ENCODE data around the gene RRM2. TPM values are rescaled to one million over a fixed set of nuclear protein-coding genes. Genes with fewer than 3 reads are reported as not detected.

The RRM2 gene
- total RNA-seq, 1 donor from 2014 or later, result 5.6 TPM

GRCh38 chr2:10151462-10151861 is 28.9 kb downstream of the RRM2 start:
- DNase-seq (ENCODE audit: low read depth in 2 of 2), result no peak

- DNase-seq (ENCODE audit: low read depth in 2 of 2), result no peak
Measured at GRCh38 chr2:10157293-10157692, 34.8 kb downstream of the RRM2 start.

DNA sequence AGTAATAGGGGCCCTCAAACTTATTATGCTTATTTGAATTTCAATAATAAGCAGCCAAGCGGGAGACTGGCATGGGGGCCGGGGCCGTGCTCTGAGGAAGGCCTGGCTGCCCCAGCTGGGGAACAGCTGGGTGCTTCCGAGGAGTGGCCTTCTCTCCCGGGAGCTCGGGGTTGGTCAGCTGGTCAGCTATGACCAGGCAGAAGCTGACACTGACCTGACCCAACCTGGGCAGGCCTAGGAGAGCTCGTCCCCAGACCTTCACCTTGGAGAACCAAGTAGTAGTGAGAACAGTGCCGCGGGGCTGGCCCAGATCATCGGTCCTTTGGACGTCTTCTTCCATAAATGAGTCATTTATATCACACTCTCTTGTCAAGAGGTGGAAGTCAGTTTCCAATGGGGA is 36.1 kb downstream of the RRM2 start:
- DNase-seq (ENCODE audit: low read depth in 2 of 2), result no peak

DNA sequence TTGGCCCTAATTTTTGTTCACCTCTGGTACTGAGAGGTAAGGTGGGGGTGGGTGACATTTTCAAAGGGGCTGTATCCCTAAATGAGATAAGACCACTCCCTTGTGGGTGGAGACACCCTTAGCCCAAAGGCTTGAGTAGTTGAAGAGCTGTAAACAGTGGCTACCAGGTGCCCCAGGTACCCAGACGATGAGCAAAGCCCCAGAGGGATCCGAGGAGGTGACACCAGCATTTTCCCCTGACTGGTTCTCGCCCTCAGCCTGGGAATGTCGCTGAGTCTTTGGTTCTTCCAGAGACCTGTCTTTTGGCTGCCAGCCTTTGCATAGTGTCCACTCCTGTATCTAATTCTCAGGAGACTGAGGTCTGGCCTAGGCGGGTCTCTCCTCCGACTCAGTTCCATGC is 36.5 kb downstream of the RRM2 start:
- no peak for DNase-seq (ENCODE audit: low read depth in 2 of 2)

DNA sequence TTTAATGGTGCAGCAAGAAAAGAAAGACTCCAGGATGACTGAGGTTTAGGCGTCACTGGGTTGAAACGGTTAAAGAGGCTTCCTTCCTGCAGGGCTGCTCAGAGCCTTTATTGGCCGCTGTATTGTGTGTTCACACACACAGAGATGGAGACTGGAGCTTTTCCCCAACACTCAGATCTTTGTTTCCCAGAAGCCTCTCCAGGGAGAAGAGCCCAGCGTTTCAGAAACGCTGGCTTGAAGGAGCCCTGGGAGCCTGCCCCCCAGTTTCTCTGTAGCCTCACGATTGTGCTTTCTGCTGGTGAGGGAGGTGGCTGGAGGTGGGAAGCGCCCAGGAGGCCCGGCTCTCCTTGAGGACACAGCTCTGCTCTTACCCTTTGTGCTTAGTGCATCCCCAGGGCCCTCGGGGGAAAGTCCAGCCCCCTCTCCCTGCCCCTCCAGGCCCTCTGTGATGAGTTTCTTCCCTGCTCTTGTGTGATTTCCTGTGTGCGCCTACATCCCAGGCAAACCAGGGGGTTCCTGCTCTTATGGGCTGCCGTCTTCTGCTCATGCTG is 37.1 kb downstream of the RRM2 start:
- peak; percentile 42 to 56 for DNase-seq (ENCODE audit: low read depth in 2 of 2)

- no peak for DNase-seq (ENCODE audit: low read depth in 2 of 2)
Measured at GRCh38 chr2:10160203-10160955, 37.8 kb downstream of the RRM2 start.

- peak; percentile 86 to 93 for DNase-seq (ENCODE audit: low read depth in 2 of 2)
Measured at GRCh38 chr2:10161206-10161931, 38.8 kb downstream of the RRM2 start.

- DNase-seq (ENCODE audit: low read depth in 2 of 2), result peak; percentile 60 to 83
Measured at GRCh38 chr2:10161961-10162441, 39.5 kb downstream of the RRM2 start.

GRCh38 chr2:10162586-10163497 is 40.3 kb downstream of the RRM2 start:
- DNase-seq (ENCODE audit: low read depth in 2 of 2), result peak; percentile 37 to 67

DNA sequence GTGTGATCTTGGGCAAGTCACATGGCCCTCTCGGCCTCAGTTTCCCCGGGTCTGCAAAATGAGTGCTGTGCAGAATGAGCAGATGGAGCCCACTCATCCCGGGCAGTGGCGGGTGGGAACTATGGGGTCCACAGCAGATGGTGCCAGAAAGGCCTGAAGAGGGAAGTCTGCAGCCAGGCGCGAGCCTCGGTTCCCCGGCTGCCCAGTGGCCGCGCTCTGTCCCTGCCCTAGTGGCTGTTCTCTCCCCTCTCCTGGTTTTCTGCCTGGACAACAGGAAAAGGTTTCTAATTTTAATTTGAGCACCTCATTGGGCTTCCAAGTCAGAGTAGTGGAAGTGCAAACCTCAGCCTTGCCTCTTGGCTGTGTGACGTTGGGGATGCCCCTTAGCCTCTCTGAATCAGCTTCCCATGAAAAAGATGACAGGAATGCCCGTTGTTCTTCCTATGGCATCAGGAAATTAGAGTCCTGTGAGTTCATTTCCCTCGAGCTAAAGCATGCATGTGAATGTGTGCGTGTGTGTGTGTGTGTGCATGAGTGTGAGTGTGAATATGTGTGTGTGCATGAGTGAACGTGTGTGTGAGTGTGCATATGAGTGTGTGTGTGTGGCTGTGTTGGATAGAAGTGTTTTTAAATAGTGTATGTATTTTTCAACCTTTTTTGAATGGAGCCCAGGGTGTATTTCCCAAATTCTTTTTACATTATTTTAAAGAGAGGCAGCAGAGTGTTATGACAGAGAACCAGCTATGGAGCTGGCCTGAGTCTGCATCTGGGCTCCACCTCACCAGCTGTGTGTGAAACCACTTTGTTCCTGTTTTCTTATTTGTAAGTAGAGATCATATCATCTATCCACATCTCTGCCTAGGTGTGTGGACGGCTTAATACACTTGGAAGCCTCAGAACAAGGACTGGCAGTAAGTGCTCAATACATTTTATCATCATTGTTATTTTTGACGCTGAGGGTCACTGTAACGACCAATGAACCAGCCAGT is 41.3 kb downstream of the RRM2 start:
- peak; percentile 82 to 91 for DNase-seq (ENCODE audit: low read depth in 2 of 2)

GRCh38 chr2:10164601-10165000 is 42.1 kb downstream of the RRM2 start:
- no peak for DNase-seq (ENCODE audit: low read depth in 2 of 2)

GRCh38 chr2:10165282-10165681 is 42.7 kb downstream of the RRM2 start:
- no peak for DNase-seq (ENCODE audit: low read depth in 2 of 2)

- DNase-seq (ENCODE audit: low read depth in 2 of 2), result no peak
Measured at GRCh38 chr2:10165861-10166675, 43.5 kb downstream of the RRM2 start.

GRCh38 chr2:10166676-10167292 is 44.2 kb downstream of the RRM2 start:
- DNase-seq (ENCODE audit: low read depth in 2 of 2), result no peak

- no peak for DNase-seq (ENCODE audit: low read depth in 2 of 2)
Measured at GRCh38 chr2:10167316-10167715, 44.8 kb downstream of the RRM2 start.

DNA sequence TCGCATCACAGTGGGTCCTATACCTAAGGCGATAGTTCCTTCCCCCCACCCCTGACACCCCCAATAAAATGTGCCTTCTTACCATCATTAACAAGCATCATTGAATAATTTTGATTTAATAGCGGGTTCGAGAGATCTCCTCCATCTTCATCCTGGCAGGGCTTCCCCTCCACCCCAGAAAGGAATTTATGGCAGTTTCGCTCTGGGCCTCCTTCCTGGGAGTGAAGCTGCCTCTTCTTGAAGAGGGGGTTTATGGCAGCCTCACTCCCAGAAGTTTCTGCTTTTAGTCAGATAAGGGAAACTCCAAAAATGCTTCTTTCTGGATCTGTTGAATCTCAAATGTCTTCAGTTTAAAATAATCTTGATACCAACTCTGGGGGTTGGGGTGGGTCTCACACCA is 45.7 kb downstream of the RRM2 start:
- DNase-seq (ENCODE audit: low read depth in 2 of 2), result no peak

- no peak for DNase-seq (ENCODE audit: low read depth in 2 of 2)
Measured at GRCh38 chr2:10169053-10169578, 46.6 kb downstream of the RRM2 start.

DNA sequence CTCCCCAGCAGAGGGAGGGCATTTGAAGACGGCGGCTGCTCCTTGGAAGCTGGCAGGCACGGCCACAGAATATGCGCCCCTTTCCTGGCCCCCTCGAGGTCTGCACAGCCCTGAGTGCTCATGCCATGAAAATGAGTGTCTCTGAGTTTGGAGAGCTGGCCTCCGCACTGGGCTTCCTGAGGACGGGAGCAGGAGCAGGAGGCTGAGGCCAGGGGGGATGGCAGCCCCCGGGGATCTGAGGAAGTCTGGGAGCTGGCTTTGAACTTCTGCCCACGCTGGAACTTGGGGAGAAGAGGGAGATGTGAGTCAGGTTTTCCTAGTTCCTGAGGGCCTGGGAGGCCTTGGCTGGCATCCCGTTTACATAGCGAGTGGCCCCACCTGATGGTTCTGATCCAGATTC is 47.0 kb downstream of the RRM2 start:
- peak; percentile 60 to 72 for DNase-seq (ENCODE audit: low read depth in 2 of 2)

DNA sequence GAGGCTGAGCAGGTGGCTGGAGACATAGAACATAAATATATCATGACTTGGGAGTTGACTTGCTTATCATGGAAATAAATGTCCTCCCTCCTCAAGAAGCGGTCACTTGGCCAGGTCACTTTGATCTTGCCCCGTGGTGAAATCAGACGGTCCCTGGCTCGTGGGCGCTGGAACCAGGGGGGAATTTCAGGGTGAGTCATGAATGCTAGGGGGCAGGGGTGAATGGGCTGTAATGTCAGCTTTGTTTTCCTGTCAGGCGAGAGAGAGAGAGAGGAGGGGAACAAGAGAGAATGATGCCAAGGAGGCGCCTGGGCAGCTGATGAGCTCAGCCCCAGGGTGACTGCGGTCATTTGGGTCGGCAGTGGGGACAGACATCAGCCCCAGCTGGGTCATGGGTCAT is 47.7 kb downstream of the RRM2 start:
- peak; percentile 79 to 82 for DNase-seq (ENCODE audit: low read depth in 2 of 2)
